CD4-positive, alpha-beta T cell treated with Interleukin-6 for 4 hours (primary cell): Measurements from ENCODE around the gene MAP3K7CL.

Experiments used
- DNase-seq: peaks from one replicate; pipeline ENCODE4 v3.0.0-alpha.2; 2020; ENCODE audit warnings: mixed read lengths

The MAP3K7CL gene

GRCh38 chr21:29130270-29130969 is at the start of gene MAP3K7CL:
TSS of gene MAP3K7CL (plus strand) at chr21:29130644. CDS start at chr21:29133345, 2,701 bp downstream.
- no peak for DNase-seq

GRCh38 chr21:29082046-29082815 is 48.2 kb upstream of the MAP3K7CL start:
- no peak for DNase-seq

GRCh38 chr21:29083306-29083705 is 47.1 kb upstream of the MAP3K7CL start:
- no peak for DNase-seq

GRCh38 chr21:29084372-29084771 is 46.1 kb upstream of the MAP3K7CL start:
- no peak for DNase-seq

- DNase-seq = no peak
These were observed 45.2 kb upstream of the MAP3K7CL start for GRCh38 chr21:29085106-29085752.

GRCh38 chr21:29091033-29091432 is 39.4 kb upstream of the MAP3K7CL start:
- DNase-seq = no peak

- DNase-seq = no peak
These were observed 38.1 kb upstream of the MAP3K7CL start for GRCh38 chr21:29092102-29092959.

GRCh38 chr21:29096218-29097015 is 34.0 kb upstream of the MAP3K7CL start:
- DNase-seq = no peak

- DNase-seq = no peak
These were observed 32.3 kb upstream of the MAP3K7CL start for GRCh38 chr21:29098156-29098555.

- no peak for DNase-seq
These were observed 27.6 kb upstream of the MAP3K7CL start for GRCh38 chr21:29102791-29103257.

GRCh38 chr21:29104239-29104708 is 26.2 kb upstream of the MAP3K7CL start:
- no peak for DNase-seq

GRCh38 chr21:29105218-29105617 is 25.2 kb upstream of the MAP3K7CL start:
- DNase-seq = no peak

- no peak for DNase-seq
These were observed 15.5 kb upstream of the MAP3K7CL start for GRCh38 chr21:29114765-29115500.

- DNase-seq = no peak
These were observed 14.5 kb upstream of the MAP3K7CL start for GRCh38 chr21:29115899-29116298.

GRCh38 chr21:29117372-29117955 is 13.0 kb upstream of the MAP3K7CL start:
- no peak for DNase-seq

GRCh38 chr21:29121759-29122158 is 8.7 kb upstream of the MAP3K7CL start:
- no peak for DNase-seq

GRCh38 chr21:29124645-29125044 is 5.8 kb upstream of the MAP3K7CL start:
- DNase-seq = no peak

- no peak for DNase-seq
These were observed 5.3 kb upstream of the MAP3K7CL start for GRCh38 chr21:29125191-29125590.

- DNase-seq = no peak
These were observed 4.5 kb upstream of the MAP3K7CL start for GRCh38 chr21:29125979-29126378.

GRCh38 chr21:29133241-29133640 is 2.8 kb downstream of the MAP3K7CL start:
- no peak for DNase-seq

- no peak for DNase-seq
These were observed 3.4 kb downstream of the MAP3K7CL start for GRCh38 chr21:29133796-29134195.
